ENCODE measurements around the gene LDB2.

Gene LDB2

GRCh38 chr4:16767251-16767650, 131.2 kb downstream of the LDB2 start:
- H3K36me3 ChIP-seq (replicated peaks) = no peaks in the 10 kb centered on the region

DNA sequence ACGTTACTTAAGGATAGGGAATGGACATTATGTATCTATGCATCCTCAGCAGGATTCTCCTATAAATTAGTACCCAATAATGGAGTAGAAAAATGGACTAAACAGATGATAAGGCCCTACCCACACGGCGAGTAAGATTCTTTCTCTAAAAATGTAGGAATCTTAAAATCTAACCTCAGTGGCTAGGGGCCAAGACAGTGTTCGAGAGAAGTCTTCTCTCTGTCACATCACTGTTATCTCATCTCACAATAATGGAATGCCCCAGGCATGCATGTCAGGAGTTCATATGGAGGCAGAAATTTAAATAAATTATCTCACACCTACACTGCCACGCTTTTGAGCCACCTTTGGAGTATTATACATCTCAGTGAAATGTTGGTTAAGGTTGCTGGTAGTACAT, 132.9 kb downstream of the LDB2 start:
- in situ Hi-C loops (cut with MboI; ENCODE audit: low sequenced_read_pairs) = no loop called here
- no peak overlapping the region for H3K4me3 ChIP-seq
- DNase-seq (ENCODE audit: low spot score in 2 of 2) = no peak
- H3K4me1 ChIP-seq = no peaks in the 10 kb centered on the region
- no peaks in the 10 kb centered on the region for H3K9me3 ChIP-seq
- no peaks in the 10 kb centered on the region for H3K36me3 ChIP-seq (replicated peaks)
- no peaks in the 10 kb centered on the region for H3K27me3 ChIP-seq (ENCODE audit: low read depth)

More at GRCh38 chr4:16767251-16767650, 131.2 kb downstream of the LDB2 start:
- no peaks in the 10 kb centered on the region for H3K9me3 ChIP-seq
- 0 out of 2 replicates have a peak, but pooled peaks cover 3% of the 10 kb centered on the region for H3K4me1 ChIP-seq
- H3K4me3 ChIP-seq = no peak overlapping the region
- in situ Hi-C loops (cut with MboI; ENCODE audit: low sequenced_read_pairs) = no loop called here
- DNase-seq (ENCODE audit: low spot score in 2 of 2) = no peak
- no peaks in the 10 kb centered on the region for H3K27me3 ChIP-seq (ENCODE audit: low read depth)

DNA sequence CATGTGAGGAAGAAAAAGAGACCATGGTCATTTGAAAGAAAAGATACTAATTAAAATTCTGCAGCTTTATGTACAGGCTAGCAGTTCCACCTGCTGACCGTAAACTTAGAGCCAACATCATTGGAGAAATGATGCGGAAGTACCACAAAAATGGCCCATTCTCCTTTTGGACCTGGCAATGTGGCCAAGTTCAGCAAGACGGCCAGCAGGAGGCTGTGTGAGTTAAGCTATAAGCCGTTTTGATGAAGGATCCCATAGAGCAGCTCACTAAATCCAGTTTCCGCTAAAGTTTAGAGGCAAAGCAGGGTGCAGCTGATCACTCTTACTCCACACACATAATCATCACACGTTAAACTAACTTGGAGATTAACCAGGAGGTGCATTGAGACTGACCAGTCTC, 133.8 kb downstream of the LDB2 start:
- Histone ChIP-seq H3K4me1 (no peaks in the 10 kb centered on the region), H3K27me3 (ENCODE audit: low read depth) (no peaks in the 10 kb centered on the region), H3K36me3 (replicated peaks) (no peaks in the 10 kb centered on the region), H3K4me3 (no peak overlapping the region), H3K9me3 (no peaks in the 10 kb centered on the region)
- DNase-seq (ENCODE audit: low spot score in 2 of 2) = peak in 1 of 2 experiments; percentile 27
- in situ Hi-C loops (cut with MboI; ENCODE audit: low sequenced_read_pairs) = no loop called here

- H3K4me3 ChIP-seq = no peak overlapping the region
- no peak for DNase-seq (ENCODE audit: low spot score in 2 of 2)
- no peaks in the 10 kb centered on the region; the same call in 1 of the 2 replicates for H3K36me3 ChIP-seq (replicated peaks)
- no peaks in the 10 kb centered on the region for H3K9me3 ChIP-seq
- no peaks in the 10 kb centered on the region for H3K27me3 ChIP-seq (ENCODE audit: low read depth)
- in situ Hi-C loops (cut with MboI; ENCODE audit: low sequenced_read_pairs) = no loop called here
- no peaks in the 10 kb centered on the region for H3K4me1 ChIP-seq
Measured at GRCh38 chr4:16760617-16761363, 137.7 kb downstream of the LDB2 start.

- no peak for DNase-seq (ENCODE audit: low spot score in 2 of 2)
- H3K4me3 ChIP-seq = no peak overlapping the region
- H3K4me1 ChIP-seq = no peaks in the 10 kb centered on the region
- no peaks in the 10 kb centered on the region; the same call in 1 of the 2 replicates for H3K36me3 ChIP-seq (replicated peaks)
- in situ Hi-C loops (cut with MboI; ENCODE audit: low sequenced_read_pairs) = no loop called here
- no peaks in the 10 kb centered on the region for H3K27me3 ChIP-seq (ENCODE audit: low read depth)
- H3K9me3 ChIP-seq = no peaks in the 10 kb centered on the region
Measured at GRCh38 chr4:16759931-16760582, 138.4 kb downstream of the LDB2 start.

GRCh38 chr4:16758816-16759215, 139.6 kb downstream of the LDB2 start:
- Histone ChIP-seq H3K27me3 (ENCODE audit: low read depth) (no peaks in the 10 kb centered on the region), H3K9me3 (no peaks in the 10 kb centered on the region), H3K4me3 (no peak overlapping the region), H3K36me3 (replicated peaks) (no peaks in the 10 kb centered on the region; the same call in 1 of the 2 replicates), H3K4me1 (no peaks in the 10 kb centered on the region)
- in situ Hi-C loops (cut with MboI; ENCODE audit: low sequenced_read_pairs) = no loop called here
- DNase-seq (ENCODE audit: low spot score in 2 of 2) = no peak

DNA sequence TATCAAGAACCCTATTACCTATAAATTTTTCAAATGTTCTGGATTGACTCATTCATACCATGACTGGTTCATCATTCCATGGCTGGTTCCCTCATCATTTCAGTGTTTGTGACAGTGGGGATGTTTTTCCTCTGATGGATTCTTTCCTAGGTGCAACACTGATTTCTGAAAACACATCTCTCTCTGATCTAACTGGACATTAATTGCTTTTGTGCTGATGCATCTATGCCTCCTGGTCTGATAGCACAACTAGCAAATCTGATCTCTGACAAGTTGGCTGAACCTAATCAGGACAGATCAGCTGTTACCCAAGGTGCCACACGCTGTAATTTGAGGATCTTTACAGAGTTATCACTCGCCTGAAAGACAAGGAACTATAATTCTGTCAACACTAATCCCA, 140.2 kb downstream of the LDB2 start:
- in situ Hi-C loops (cut with MboI; ENCODE audit: low sequenced_read_pairs) = no loop called here
- Histone ChIP-seq H3K27me3 (ENCODE audit: low read depth) (no peaks in the 10 kb centered on the region), H3K4me1 (no peaks in the 10 kb centered on the region), H3K36me3 (replicated peaks) (no peaks in the 10 kb centered on the region; the same call in 1 of the 2 replicates), H3K4me3 (no peak overlapping the region), H3K9me3 (no peaks in the 10 kb centered on the region)
- DNase-seq (ENCODE audit: low spot score in 2 of 2) = no peak

DNA sequence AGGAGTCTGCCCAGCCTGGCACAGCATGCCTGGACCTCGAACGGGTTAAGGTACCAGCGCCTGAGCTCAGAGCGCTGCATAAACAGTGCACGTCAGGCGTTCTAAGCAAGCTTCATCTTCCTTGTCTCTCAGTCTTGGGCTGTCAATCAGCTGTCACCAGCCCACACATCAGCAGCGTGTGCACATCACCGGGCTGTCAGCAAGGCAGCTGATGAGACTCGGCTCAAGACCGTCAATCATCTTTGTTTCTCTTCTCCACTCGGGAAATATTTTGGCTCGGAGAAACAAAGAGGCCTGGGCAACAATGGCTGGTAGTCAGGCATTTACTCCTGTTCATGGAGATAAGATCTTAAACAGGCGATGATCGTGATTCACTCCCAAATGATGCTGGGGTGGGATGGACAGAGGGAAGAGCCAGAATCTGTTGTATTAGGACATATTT, 141.3 kb downstream of the LDB2 start:
- H3K9me3 ChIP-seq = no peaks in the 10 kb centered on the region
- H3K36me3 ChIP-seq (replicated peaks) = no peaks in the 10 kb centered on the region; the same call in 1 of the 2 replicates
- no peak for DNase-seq (ENCODE audit: low spot score in 2 of 2)
- H3K27me3 ChIP-seq (ENCODE audit: low read depth) = no peaks in the 10 kb centered on the region
- H3K4me3 ChIP-seq = no peak overlapping the region
- H3K4me1 ChIP-seq = no peaks in the 10 kb centered on the region
- in situ Hi-C loops (cut with MboI; ENCODE audit: low sequenced_read_pairs) = no loop called here

DNA sequence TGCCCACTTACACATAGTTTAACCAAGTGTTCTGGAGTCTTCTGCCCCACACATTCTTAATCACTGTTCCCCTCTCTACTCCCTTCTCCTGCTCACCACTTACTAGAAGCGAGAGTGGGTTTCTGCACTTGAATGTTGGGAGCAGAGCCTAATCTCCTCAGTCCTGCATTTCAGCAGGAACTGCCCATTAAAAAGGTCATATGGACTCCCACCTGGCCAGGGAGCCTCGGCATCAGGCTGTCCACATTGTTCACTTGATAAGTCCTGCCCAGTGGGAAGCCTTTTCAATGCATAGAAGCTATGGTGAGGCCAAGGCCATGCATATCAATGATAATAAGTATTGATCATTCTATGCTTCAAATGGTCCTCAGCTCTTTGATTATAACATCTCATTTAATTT, 144.3 kb downstream of the LDB2 start:
- H3K9me3 ChIP-seq = no peaks in the 10 kb centered on the region
- no peaks in the 10 kb centered on the region; the same call in 1 of the 2 replicates for H3K36me3 ChIP-seq (replicated peaks)
- no peaks in the 10 kb centered on the region for H3K4me1 ChIP-seq
- H3K27me3 ChIP-seq (ENCODE audit: low read depth) = no peaks in the 10 kb centered on the region
- no peak for DNase-seq (ENCODE audit: low spot score in 2 of 2)
- in situ Hi-C loops (cut with MboI; ENCODE audit: low sequenced_read_pairs) = no loop called here
- no peak overlapping the region for H3K4me3 ChIP-seq

DNA sequence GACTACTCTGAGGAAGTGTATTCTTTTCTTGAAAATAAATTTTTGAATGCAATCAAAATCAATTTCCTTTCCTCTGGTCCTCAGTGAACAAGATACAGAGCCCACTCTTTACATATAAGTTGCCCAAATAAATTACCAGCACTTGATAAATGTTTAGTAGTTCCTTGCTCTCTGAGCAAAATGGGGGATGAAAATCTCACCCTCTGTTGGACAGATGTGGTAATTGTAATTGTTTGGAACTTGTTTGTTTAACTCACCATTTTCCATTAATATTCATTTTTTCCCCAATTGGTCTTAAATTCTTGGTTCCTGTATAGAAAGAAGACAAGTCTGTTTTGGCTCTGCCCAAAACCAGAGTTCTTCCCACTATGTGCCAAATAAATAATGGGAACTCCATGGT, 146.3 kb downstream of the LDB2 start:
- no peak for DNase-seq (ENCODE audit: low spot score in 2 of 2)
- no peak overlapping the region for H3K4me3 ChIP-seq
- H3K4me1 ChIP-seq = no peaks in the 10 kb centered on the region
- in situ Hi-C loops (cut with MboI; ENCODE audit: low sequenced_read_pairs) = no loop called here
- H3K9me3 ChIP-seq = no peaks in the 10 kb centered on the region
- no peaks in the 10 kb centered on the region for H3K36me3 ChIP-seq (replicated peaks)
- no peaks in the 10 kb centered on the region for H3K27me3 ChIP-seq (ENCODE audit: low read depth)

DNA sequence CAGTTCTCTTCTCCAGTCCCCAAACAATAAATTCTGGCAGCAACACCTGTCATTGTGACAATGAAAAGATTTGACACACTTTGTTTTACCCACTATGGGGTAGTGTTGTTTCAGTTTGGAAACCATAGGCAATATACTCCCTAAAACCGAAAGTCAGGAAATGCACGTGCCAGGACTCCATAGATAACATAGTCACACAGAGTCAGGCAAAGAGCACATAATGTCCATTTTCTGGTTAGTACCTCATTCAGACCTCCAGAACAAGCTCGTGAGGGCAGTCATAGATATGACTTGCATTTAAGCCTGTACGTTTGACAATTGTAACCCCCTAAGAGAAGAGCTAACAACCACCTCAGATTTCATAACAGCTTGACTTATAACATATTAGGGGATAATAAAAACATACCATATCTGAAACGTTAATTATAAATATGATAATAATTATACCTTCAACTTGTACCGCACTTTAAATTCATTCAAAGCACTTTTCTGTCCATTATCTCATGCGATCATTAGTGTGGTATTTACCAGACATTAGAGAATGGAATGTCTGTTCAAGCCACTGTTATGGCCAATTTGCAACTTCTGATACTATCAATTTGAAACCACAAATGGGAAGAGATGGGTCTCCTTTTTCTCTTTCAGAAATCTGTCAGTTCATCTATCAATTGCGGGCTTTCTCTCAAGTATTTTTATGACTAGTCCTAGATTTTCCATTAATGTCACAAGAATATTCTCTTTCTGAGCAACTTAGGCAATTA, 147.4 kb downstream of the LDB2 start:
- DNase-seq (ENCODE audit: low spot score in 2 of 2) = no peak
- Histone ChIP-seq H3K27me3 (ENCODE audit: low read depth) (no peaks in the 10 kb centered on the region), H3K4me3 (no peak overlapping the region), H3K4me1 (no peaks in the 10 kb centered on the region), H3K9me3 (no peaks in the 10 kb centered on the region), H3K36me3 (replicated peaks) (no peaks in the 10 kb centered on the region)
- in situ Hi-C loops (cut with MboI; ENCODE audit: low sequenced_read_pairs) = no loop called here

DNA sequence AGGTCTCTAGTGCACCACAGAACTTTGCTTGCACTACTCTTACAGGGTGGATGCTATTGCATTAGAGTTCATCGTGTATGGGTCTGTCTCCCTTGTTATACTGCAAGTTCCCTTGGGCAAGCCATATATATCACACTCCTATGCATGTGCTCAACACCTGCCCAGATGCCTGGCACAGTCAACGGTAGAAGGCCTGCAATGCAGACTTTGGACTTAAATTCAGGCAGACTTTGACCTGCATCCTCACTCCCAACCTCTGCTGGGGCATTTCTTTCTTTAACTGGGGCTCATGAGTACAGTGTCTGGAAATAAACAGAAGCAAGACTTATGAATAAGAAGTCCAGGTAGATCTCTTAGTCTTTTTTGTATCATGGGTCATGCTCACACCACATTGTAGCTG, 148.2 kb downstream of the LDB2 start:
- H3K4me3 ChIP-seq = no peak overlapping the region
- no peaks in the 10 kb centered on the region for H3K4me1 ChIP-seq
- no peaks in the 10 kb centered on the region for H3K36me3 ChIP-seq (replicated peaks)
- no peak for DNase-seq (ENCODE audit: low spot score in 2 of 2)
- in situ Hi-C loops (cut with MboI; ENCODE audit: low sequenced_read_pairs) = no loop called here
- H3K27me3 ChIP-seq (ENCODE audit: low read depth) = no peaks in the 10 kb centered on the region
- H3K9me3 ChIP-seq = no peaks in the 10 kb centered on the region

DNA sequence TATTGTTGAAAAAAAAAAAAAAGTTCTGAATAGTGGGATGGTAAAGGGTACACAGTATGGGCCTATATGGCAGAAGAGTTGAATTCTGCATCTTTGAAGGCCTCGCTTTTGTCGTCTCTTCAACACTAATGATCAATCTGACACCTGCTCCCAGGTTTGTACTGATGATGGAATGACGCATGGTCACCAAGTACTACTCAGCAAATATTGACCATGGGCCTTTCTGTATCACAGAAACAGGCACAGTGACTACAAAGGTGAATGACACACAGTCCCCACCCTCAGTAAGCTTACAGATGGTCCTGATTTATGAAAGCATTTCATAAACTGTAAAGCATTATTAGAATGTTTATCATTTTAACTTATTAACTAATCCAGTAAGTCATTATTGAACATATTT, 152.6 kb downstream of the LDB2 start:
- H3K36me3 ChIP-seq (replicated peaks) = no peaks in the 10 kb centered on the region
- H3K27me3 ChIP-seq (ENCODE audit: low read depth) = no peaks in the 10 kb centered on the region
- H3K4me1 ChIP-seq = no peaks in the 10 kb centered on the region
- no peak for DNase-seq (ENCODE audit: low spot score in 2 of 2)
- no peak overlapping the region for H3K4me3 ChIP-seq
- in situ Hi-C loops (cut with MboI; ENCODE audit: low sequenced_read_pairs) = no loop called here
- H3K9me3 ChIP-seq = no peaks in the 10 kb centered on the region

Data from HAP-1 (cell line).